Measurements from ENCODE around the gene TTLL3.
"Not testable (repeated sequence)": the region's sequence is repeated elsewhere in the genome, so short reads cannot be mapped to it uniquely, and the experiment has no call there.

TTLL3 gene

GRCh38 chr3:9852528-9852927 is 42.5 kb downstream of the TTLL3 start:
- H3K27me3 ChIP-seq (ENCODE audit: insufficient read depth, low read depth) = no peaks in the 10 kb centered on the region
- H3K9ac ChIP-seq = no peak overlapping the region
- H3K4me2 ChIP-seq = no peak overlapping the region

GRCh38 chr3:9854291-9854940 is 44.4 kb downstream of the TTLL3 start:
- H3K27ac ChIP-seq, H3K4me2 ChIP-seq, H3K9ac ChIP-seq: not testable (repeated sequence)

More at GRCh38 chr3:9852528-9852927, 42.5 kb downstream of the TTLL3 start:
- Histone ChIP-seq H2AFZ (ENCODE audit: low read depth) (no peak overlapping the region), H3K4me3 (IDR thresholded peaks at IDR 0.05; ENCODE audit: insufficient read depth, low read depth, low read length) (no peak overlapping the region), H3K27ac (no peak overlapping the region), H3K79me2 (ENCODE audit: insufficient read depth, low read depth) (no peaks in the 10 kb centered on the region), H3K36me3 (ENCODE audit: insufficient read depth) (no peaks in the 10 kb centered on the region), H3K4me1 (ENCODE audit: low read depth, poor library complexity, severe bottlenecking) (no peaks in the 10 kb centered on the region), H4K20me1 (ENCODE audit: insufficient read depth) (no peaks in the 10 kb centered on the region)
- no peak for TF ChIP-seq CTCF (conservative IDR thresholded peaks at IDR 0.05; ENCODE audit: low read depth, low read length)

GRCh38 chr3:9855594-9855993 is 45.5 kb downstream of the TTLL3 start:
- Histone ChIP-seq H3K36me3 (ENCODE audit: insufficient read depth) (no peaks in the 10 kb centered on the region), H3K27me3 (ENCODE audit: insufficient read depth, low read depth) (no peaks in the 10 kb centered on the region), H4K20me1 (ENCODE audit: insufficient read depth) (no peaks in the 10 kb centered on the region), H3K4me1 (ENCODE audit: low read depth, poor library complexity, severe bottlenecking) (no peaks in the 10 kb centered on the region), H3K4me2 (no peak overlapping the region), H3K9ac (no peak overlapping the region), H3K4me3 (IDR thresholded peaks at IDR 0.05; ENCODE audit: insufficient read depth, low read depth, low read length) (no peak overlapping the region), H3K27ac (no peak overlapping the region), H3K79me2 (ENCODE audit: insufficient read depth, low read depth) (no peaks in the 10 kb centered on the region), H2AFZ (ENCODE audit: low read depth) (no peak overlapping the region)
- TF ChIP-seq CTCF (conservative IDR thresholded peaks at IDR 0.05; ENCODE audit: low read depth, low read length) = no peak

More at GRCh38 chr3:9854291-9854940, 44.4 kb downstream of the TTLL3 start:
- not testable (repeated sequence) for H3K36me3 ChIP-seq (ENCODE audit: insufficient read depth); H3K4me3 ChIP-seq (IDR thresholded peaks at IDR 0.05; ENCODE audit: insufficient read depth, low read depth, low read length); H3K79me2 ChIP-seq (ENCODE audit: insufficient read depth, low read depth); H3K4me1 ChIP-seq (ENCODE audit: low read depth, poor library complexity, severe bottlenecking); H3K27me3 ChIP-seq (ENCODE audit: insufficient read depth, low read depth); H4K20me1 ChIP-seq (ENCODE audit: insufficient read depth); H2AFZ ChIP-seq (ENCODE audit: low read depth)

GRCh38 chr3:9859530-9860025 is 49.5 kb downstream of the TTLL3 start:
- TF ChIP-seq CTCF (conservative IDR thresholded peaks at IDR 0.05; ENCODE audit: low read depth, low read length) = no peak
- Histone ChIP-seq H3K27ac (no peak overlapping the region), H2AFZ (ENCODE audit: low read depth) (no peak overlapping the region), H3K27me3 (ENCODE audit: insufficient read depth, low read depth) (no peaks in the 10 kb centered on the region), H3K4me3 (IDR thresholded peaks at IDR 0.05; ENCODE audit: insufficient read depth, low read depth, low read length) (no peak overlapping the region), H3K4me1 (ENCODE audit: low read depth, poor library complexity, severe bottlenecking) (no peaks in the 10 kb centered on the region), H3K36me3 (ENCODE audit: insufficient read depth) (no peaks in the 10 kb centered on the region), H3K9ac (no peak overlapping the region), H3K4me2 (no peak overlapping the region), H3K79me2 (ENCODE audit: insufficient read depth, low read depth) (no peaks in the 10 kb centered on the region), H4K20me1 (ENCODE audit: insufficient read depth) (no peaks in the 10 kb centered on the region)

- Histone ChIP-seq H3K4me2 (no peak overlapping the region), H3K4me1 (ENCODE audit: low read depth, poor library complexity, severe bottlenecking) (no peaks in the 10 kb centered on the region), H3K4me3 (IDR thresholded peaks at IDR 0.05; ENCODE audit: insufficient read depth, low read depth, low read length) (no peak overlapping the region), H4K20me1 (ENCODE audit: insufficient read depth) (no peaks in the 10 kb centered on the region), H3K27ac (no peak overlapping the region), H3K27me3 (ENCODE audit: insufficient read depth, low read depth) (no peaks in the 10 kb centered on the region), H3K79me2 (ENCODE audit: insufficient read depth, low read depth) (no peaks in the 10 kb centered on the region), H3K9ac (no peak overlapping the region), H3K36me3 (ENCODE audit: insufficient read depth) (no peaks in the 10 kb centered on the region), H2AFZ (ENCODE audit: low read depth) (no peak overlapping the region)
- no peak for TF ChIP-seq CTCF (conservative IDR thresholded peaks at IDR 0.05; ENCODE audit: low read depth, low read length)
Measured at GRCh38 chr3:9861201-9861600, 51.1 kb downstream of the TTLL3 start.
